ENCODE measurements around the gene RASA3.
A peak's percentile ranks its signal among the peaks of the same experiment; 100 is the strongest.
"Not testable (repeated sequence)": the region's sequence is repeated elsewhere in the genome, so short reads cannot be mapped to it uniquely, and the experiment has no call there.

RASA3 gene

GRCh38 chr13:114142137-114142550 lies 9.7 kb upstream of the RASA3 start:
- peak in 1 of 2 donors; percentile 24 for DNase-seq

- DNase-seq, result peak in 1 of 2 donors; percentile 20
These were observed 9.0 kb upstream of the RASA3 start for GRCh38 chr13:114141261-114141996.

GRCh38 chr13:114140906-114141250 lies 8.5 kb upstream of the RASA3 start:
- DNase-seq, result peak in 1 of 2 donors; percentile 27

GRCh38 chr13:114140131-114140905 lies 7.9 kb upstream of the RASA3 start:
- peak; percentile 39 to 41 for DNase-seq

DNA sequence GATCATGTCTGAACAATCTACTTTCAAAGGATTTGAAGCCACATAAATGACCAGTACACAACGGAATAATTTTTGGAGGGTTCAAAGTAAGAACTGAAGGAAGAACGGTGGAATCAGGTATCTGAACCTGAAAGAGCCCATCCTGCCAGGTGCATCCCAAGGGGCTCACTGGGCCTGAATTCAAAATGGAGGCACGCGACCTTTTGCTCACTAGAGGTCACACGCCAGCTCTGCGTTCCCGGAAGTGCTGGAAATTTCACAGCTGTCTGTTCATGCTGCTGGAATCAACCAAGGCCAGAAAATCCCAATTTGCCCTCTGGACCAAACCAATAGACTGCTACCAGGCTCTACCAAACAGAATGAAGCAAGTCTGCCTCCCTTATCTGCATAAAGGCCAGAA lies 4.2 kb upstream of the RASA3 start:
- peak in 1 of 2 donors; percentile 16 for DNase-seq

DNA sequence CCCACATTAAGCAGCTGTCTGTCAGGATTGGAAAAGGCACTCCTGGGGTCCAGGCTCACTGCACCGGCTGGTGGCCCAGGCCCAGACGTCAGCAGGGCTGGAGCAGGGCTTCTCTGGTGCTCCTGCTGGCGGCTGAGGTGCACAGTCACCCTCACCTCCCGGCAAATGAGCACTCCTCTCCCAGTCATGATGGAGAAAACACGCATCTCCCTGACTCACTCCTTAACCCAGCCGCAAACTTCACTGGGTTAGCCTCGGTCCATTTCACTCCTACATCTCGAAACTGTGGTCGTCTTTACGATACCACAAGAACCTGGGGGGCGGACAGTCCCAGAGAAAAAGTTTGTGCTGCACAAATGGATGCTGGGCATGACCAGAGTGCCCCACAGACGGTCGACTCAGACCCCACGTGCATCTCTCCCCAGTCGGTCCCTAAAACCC lies 3.3 kb upstream of the RASA3 start:
- peak in 1 of 2 donors; percentile 16 for DNase-seq

- DNase-seq, result peak in 1 of 2 donors; percentile 14
These were observed 2.7 kb upstream of the RASA3 start for GRCh38 chr13:114134944-114135610.

GRCh38 chr13:114134111-114134943 lies 1.9 kb upstream of the RASA3 start:
- no peak for DNase-seq

DNA sequence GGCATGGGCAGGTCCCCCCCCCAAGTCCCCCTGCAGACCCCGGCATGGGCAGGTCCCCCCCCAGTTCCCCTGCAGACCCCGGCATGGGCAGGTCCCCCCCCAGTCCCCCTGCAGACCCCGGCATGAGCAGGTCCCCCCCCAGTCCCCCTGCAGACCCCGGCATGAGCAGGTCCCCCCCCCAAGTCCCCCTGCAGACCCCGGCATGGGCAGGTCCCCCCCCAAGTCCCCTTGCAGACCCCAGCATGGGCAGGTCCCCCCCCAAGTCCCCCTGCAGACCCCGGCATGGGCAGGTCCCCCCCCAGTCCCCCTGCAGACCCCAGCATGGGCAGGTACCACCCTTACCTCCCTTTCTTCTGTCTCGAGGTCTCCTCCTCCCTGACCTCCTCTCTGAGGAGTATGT lies 1.1 kb upstream of the RASA3 start:
- not testable (repeated sequence) for DNase-seq

- not testable (repeated sequence) for DNase-seq
These were observed 703 bp upstream of the RASA3 start for GRCh38 chr13:114133126-114133525.

DNA sequence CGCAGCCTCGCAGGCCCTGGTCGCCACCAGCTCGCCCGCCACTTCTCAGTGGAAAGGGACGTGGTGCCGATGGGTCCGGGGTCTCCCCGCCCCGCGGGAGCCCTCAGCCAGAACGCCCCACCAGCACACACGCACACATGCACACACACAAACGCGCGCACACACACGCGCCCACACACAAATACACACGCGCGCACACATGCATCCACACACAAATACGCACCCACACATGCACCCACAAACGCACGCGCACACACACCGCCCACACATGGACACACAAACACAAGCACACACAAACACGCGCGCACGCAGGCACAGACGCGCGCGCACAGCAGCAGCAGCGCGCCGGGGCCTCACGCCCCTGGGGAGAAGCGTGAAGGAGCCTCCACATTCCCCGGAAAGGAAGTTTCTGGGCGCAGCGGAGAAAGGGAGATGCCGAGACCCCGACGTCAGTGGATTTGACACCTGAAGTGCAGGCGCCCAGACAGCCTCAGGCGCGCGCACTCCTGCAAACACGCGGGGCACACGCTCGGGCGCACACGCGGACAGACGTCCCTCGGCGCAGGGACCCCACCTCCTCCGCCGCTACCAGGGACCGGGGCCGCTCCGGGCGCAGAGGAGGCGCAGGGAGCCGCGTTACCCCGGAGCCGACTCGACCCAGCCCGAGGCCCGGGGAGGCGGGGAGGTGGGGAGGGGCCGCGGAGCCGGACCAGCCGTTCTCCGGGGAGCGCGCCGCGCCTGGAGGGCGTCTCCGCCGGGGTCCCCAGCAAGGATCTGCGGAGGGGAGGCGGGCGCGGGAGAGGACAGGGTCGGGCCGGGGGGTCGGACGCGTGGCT lies 622 bp downstream of the RASA3 start:
- DNase-seq, result peak in 1 of 2 donors; percentile 48

- DNase-seq, result peak; percentile 55
These were observed 1.4 kb downstream of the RASA3 start for GRCh38 chr13:114130837-114131582.

- peak in 1 of 2 donors; percentile 12 for DNase-seq
These were observed 2.1 kb downstream of the RASA3 start for GRCh38 chr13:114130131-114130836.

GRCh38 chr13:114129649-114130062 lies 2.8 kb downstream of the RASA3 start:
- DNase-seq, result peak; percentile 54

- peak; percentile 89 to 92 for DNase-seq
These were observed 3.5 kb downstream of the RASA3 start for GRCh38 chr13:114128624-114129522.

GRCh38 chr13:114128348-114128623 lies 4.1 kb downstream of the RASA3 start:
- peak in 1 of 2 donors; percentile 4 for DNase-seq

- peak in 1 of 2 donors; percentile 0 for DNase-seq
These were observed 4.7 kb downstream of the RASA3 start for GRCh38 chr13:114127473-114128347.

DNA sequence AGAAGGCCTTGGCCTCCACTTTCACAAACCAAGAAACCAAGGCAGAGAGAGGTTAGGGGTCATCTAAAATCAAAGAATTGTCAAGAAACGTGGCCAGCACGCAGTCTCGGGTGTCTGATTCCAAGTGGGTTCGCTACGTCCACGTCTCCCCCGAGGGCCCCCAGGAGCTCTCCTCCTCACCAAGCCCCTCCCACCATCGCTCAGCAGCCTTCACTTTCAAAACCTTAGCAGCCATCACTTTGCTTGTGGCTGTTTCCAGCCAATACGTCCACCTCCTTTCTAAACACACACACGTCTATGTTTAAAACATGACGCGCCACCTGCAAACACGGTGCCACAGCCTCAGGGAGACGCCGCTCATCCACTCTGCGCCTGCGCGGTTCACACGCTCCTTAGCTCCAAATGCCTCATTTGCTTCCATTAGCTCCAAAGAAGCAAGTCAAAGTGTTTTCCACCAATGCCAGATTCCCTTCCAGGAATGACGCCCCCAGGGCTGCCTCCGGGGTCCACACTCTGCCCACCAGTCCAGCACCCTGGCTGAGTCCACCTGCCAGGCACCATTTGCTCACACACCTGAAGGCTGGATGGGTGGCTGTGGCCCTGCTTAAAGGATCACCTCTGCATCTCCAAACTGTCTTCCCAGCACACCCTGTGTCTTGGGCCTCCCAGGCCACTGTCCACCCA lies 5.5 kb downstream of the RASA3 start:
- DNase-seq, result no peak

All from stimulated activated CD4-positive, alpha-beta T cell treated with anti-CD3 and anti-CD28 coated beads, Interleukin-2, amount 100 ng/mL, for 24 hours (primary cell).